ENCODE results near the gene ELMO1. TPM values are rescaled to one million over a fixed set of nuclear protein-coding genes. Genes with fewer than 3 reads are reported as not detected.

Gene ELMO1
- total RNA-seq, 1 experiment from 2014 or later, result not detected

DNA sequence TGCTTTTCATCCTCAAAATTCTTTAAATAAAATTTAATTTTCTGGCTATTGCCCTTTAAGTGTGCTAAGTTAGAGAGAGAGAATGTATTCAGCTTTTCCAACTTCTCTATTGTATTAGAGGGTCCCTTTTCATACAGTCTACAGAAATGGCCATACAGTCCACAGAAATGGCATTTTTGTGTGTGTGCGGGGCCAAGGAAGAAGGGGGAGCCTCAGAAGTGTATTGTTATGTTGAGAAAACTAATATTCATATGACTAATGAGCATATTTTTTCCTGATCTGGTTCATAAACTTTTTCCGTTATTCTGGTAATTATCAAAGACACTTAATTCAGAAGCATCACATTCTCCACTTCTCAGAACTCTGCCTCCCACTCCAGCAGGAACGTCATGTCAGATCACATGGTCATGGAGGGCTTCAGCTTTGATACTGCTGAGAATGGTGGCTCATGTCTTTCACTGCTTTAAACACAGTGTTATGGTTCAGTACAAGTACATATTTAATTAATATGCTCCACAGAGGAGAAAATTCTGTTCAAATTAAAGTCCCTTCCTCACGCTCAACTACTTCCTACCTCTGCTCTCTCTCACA lies 37.1 kb downstream of the ELMO1 start:
- Histone ChIP-seq H3K9me3 (ENCODE audit: low read depth, low read length, poor library complexity, severe bottlenecking) (no peaks in the 10 kb centered on the region), H3K4me1 (ENCODE audit: insufficient read depth, low read length, poor library complexity, severe bottlenecking) (no peaks in the 10 kb centered on the region), H3K27ac (ENCODE audit: low read depth, low read length, poor library complexity, severe bottlenecking) (no peak overlapping the region), H3K36me3 (ENCODE audit: insufficient read depth, low read length, poor library complexity, severe bottlenecking) (no peaks in the 10 kb centered on the region), H3K4me3 (ENCODE audit: low read depth, low read length, poor library complexity, severe bottlenecking) (no peak overlapping the region), H3K27me3 (replicated peaks; ENCODE audit: insufficient read depth, low read depth, low read length, poor library complexity) (no peaks in the 10 kb centered on the region)
- intact Hi-C loops (cut with micrococcal nuclease; ENCODE audit: unreplicated experiment), result no loop called here
- TF ChIP-seq, protein P1, sequence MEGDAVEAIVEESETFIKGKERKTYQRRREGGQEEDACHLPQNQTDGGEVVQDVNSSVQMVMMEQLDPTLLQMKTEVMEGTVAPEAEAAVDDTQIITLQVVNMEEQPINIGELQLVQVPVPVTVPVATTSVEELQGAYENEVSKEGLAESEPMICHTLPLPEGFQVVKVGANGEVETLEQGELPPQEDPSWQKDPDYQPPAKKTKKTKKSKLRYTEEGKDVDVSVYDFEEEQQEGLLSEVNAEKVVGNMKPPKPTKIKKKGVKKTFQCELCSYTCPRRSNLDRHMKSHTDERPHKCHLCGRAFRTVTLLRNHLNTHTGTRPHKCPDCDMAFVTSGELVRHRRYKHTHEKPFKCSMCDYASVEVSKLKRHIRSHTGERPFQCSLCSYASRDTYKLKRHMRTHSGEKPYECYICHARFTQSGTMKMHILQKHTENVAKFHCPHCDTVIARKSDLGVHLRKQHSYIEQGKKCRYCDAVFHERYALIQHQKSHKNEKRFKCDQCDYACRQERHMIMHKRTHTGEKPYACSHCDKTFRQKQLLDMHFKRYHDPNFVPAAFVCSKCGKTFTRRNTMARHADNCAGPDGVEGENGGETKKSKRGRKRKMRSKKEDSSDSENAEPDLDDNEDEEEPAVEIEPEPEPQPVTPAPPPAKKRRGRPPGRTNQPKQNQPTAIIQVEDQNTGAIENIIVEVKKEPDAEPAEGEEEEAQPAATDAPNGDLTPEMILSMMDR (conservative IDR thresholded peaks at IDR 0.05; ENCODE audit: low read depth, low read length), result no peak
- TF ChIP-seq EZH2 (IDR thresholded peaks at IDR 0.05; ENCODE audit: borderline replicate concordance, low read depth, low read length, poor library complexity, severe bottlenecking), result no peak
- CTCF ChIA-PET, result no interaction called here
- BruUV-seq (replicated peaks), result no TSS peak
- POLR2A ChIA-PET (ENCODE audit: low non-redundant PET), result no interaction called here
- no peak for DNase-seq (ENCODE audit: low spot score)

DNA sequence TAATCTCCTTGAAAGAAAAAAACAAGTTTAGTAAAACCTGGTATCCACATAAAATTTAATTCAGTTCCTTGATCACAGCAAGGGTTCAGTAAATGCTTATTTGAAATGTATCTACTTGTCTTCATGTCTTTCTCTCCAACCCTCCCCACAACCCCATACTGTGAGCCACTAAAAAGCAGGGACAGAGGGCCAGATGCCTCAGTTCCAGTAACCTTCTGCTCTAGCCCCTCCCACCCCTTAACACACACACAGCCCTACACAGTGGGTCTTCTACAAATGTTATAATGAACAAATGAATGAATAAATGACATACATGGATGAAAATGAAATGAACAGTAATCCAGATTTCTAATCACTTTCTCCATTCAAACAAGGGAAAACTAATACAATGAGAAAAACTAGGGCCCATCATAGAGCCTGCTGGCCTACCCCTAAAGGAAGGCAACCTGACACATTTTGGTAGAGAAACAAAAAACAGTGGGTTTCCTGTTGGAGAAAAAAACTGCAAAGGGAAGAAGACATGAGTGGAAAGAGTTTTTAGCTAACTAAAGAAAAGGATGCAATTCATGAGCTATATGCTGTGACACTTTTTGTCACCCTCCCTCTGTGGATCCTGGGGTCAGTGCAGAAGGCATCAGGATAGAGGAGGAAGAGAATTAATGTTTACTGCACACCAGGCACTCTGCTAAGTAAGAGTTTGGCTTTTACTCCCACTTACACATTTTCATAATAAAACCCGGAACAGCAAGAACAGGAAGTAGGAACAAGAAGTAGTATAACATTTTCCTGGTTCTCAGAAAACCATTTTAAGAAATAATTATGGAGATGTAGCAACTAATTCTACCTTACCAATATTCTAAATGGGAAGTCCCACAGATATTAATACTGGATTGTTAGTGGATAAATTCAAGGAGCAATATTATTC lies 38.1 kb downstream of the ELMO1 start:
- H3K27ac ChIP-seq (ENCODE audit: low read depth, low read length, poor library complexity, severe bottlenecking), result no peak overlapping the region
- no peaks in the 10 kb centered on the region for H3K36me3 ChIP-seq (ENCODE audit: insufficient read depth, low read length, poor library complexity, severe bottlenecking)
- POLR2A ChIA-PET (ENCODE audit: low non-redundant PET), result no interaction called here
- H3K27me3 ChIP-seq (replicated peaks; ENCODE audit: insufficient read depth, low read depth, low read length, poor library complexity), result no peaks in the 10 kb centered on the region
- CTCF ChIA-PET, result no interaction called here
- no peak for DNase-seq (ENCODE audit: low spot score)
- BruUV-seq (replicated peaks), result no TSS peak
- intact Hi-C loops (cut with micrococcal nuclease; ENCODE audit: unreplicated experiment), result no loop called here
- H3K4me3 ChIP-seq (ENCODE audit: low read depth, low read length, poor library complexity, severe bottlenecking), result no peak overlapping the region
- no peaks in the 10 kb centered on the region for H3K4me1 ChIP-seq (ENCODE audit: insufficient read depth, low read length, poor library complexity, severe bottlenecking)
- H3K9me3 ChIP-seq (ENCODE audit: low read depth, low read length, poor library complexity, severe bottlenecking), result no peaks in the 10 kb centered on the region
- no peak for TF ChIP-seq EZH2 (IDR thresholded peaks at IDR 0.05; ENCODE audit: borderline replicate concordance, low read depth, low read length, poor library complexity, severe bottlenecking)
- TF ChIP-seq, protein P1 (conservative IDR thresholded peaks at IDR 0.05; ENCODE audit: low read depth, low read length), result no peak

DNA sequence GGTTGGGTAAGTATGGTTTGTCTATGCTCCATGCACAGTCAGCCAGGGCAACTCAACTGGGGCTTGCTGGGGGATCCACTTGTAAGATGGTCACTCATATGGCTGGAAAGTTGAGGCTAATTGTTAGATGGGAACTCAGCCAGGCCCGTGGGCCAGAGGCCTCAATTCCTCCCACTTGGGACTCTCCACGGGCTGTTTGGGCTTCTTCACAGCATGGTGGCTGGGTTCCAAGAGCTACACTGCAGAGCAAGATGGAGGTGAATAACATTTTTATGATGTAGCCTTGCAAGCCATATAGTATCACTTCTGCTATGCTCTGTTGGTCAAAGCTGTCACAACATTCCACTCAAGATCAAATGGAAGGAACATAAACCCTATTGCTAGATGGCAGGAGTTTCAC lies 39.2 kb downstream of the ELMO1 start:
- ChIA-PET POLR2A (ENCODE audit: low non-redundant PET) (no interaction called here), CTCF (no interaction called here)
- no peak for DNase-seq (ENCODE audit: low spot score)
- H3K4me3 ChIP-seq (ENCODE audit: low read depth, low read length, poor library complexity, severe bottlenecking), result no peak overlapping the region
- no peaks in the 10 kb centered on the region for H3K4me1 ChIP-seq (ENCODE audit: insufficient read depth, low read length, poor library complexity, severe bottlenecking)
- no peaks in the 10 kb centered on the region for H3K9me3 ChIP-seq (ENCODE audit: low read depth, low read length, poor library complexity, severe bottlenecking)
- intact Hi-C loops (cut with micrococcal nuclease; ENCODE audit: unreplicated experiment), result no loop called here
- no TSS peak for BruUV-seq (replicated peaks)
- no peaks in the 10 kb centered on the region for H3K36me3 ChIP-seq (ENCODE audit: insufficient read depth, low read length, poor library complexity, severe bottlenecking)
- no peaks in the 10 kb centered on the region for H3K27me3 ChIP-seq (replicated peaks; ENCODE audit: insufficient read depth, low read depth, low read length, poor library complexity)
- no peak overlapping the region for H3K27ac ChIP-seq (ENCODE audit: low read depth, low read length, poor library complexity, severe bottlenecking)
- no peak for TF ChIP-seq EZH2 (IDR thresholded peaks at IDR 0.05; ENCODE audit: borderline replicate concordance, low read depth, low read length, poor library complexity, severe bottlenecking)
- TF ChIP-seq, protein P1 (conservative IDR thresholded peaks at IDR 0.05; ENCODE audit: low read depth, low read length), result no peak

Data from A673 (cell line).